Prostate gland (tissue), 2 donors: ENCODE results near the gene IGF1.

ENCODE experiments used
- CTCF ChIP-seq, 4 experiments: fragments of 200-600 bp in 2 of 4; fragments of 450-650 bp in 2 of 4; sonication (generic) in 2 of 4; IDR thresholded peaks; 1 replicate in 3 of 4; 2 replicates in 1 of 4; pipeline ENCODE4 v1.5.1; 2016 to 2019; ENCODE audit warnings: antibody characterized with exemption in 4 of 4, mild to moderate bottlenecking in 2 of 4, moderate library complexity in 2 of 4
- POLR2A ChIP-seq: fragments of 450-650 bp; IDR thresholded peaks from one replicate; pipeline ENCODE4 v1.6.1; 2016; ENCODE audit warnings: antibody characterized with exemption, mild to moderate bottlenecking
- POLR2AphosphoS5 ChIP-seq: sonication (generic); formaldehyde crosslinking; IDR thresholded peaks from one replicate; pipeline ENCODE4 v1.6.1; 2017; ENCODE audit warnings: antibody characterized with exemption

GRCh38 chr12:102347811-102348210, 132.6 kb downstream of the IGF1 start:
- no peak for TF ChIP-seq CTCF (IDR thresholded peaks at IDR 0.05)
- no peak for TF ChIP-seq POLR2AphosphoS5
- TF ChIP-seq POLR2A, result no peak
